HepG2 (cell line): ENCODE measurements around the gene CELSR3. TPM values are rescaled to one million over a fixed set of nuclear protein-coding genes. Genes with fewer than 3 reads are reported as not detected.

Experiments
- ATAC-seq: fragments of 200-7000 bp; cut with Tn5 transposase; 3 replicates; pipeline ENCODE4 v1.9.1; 2020; ENCODE audit warnings: mild to moderate bottlenecking, moderate library complexity
- BruUV-seq: library from RNA; stranded (reverse); fragments of 400-500 nt; replicated peaks from 2 replicates; lab custom pipeline; 2021; lab: Mats Ljungman, UMichigan
- CTCF ChIA-PET: fragments of 300-600 bp; formaldehyde crosslinking; extraction: SDS; loops from one replicate; lab custom pipeline; 2021; ENCODE audit warnings: low total read pairs, inconsistent platforms, low intra/inter-chr PET ratio; lab: Yijun Ruan, JAX
- POLR2A ChIA-PET: fragments of 350-600 bp; sonication (Branson Sonifier 250); formaldehyde crosslinking; loops from one replicate; lab custom pipeline; 2020; ENCODE audit warnings: antibody characterized with exemption, inconsistent platforms; lab: Yijun Ruan, JAX
- DNase-seq: peaks from one replicate; pipeline ENCODE4 v3.0.0-alpha.2; 2015; ENCODE audit warnings: low spot score
- FAIRE-seq: peaks from 3 replicates; lab custom pipeline; 2011; peaks lifted over from hg19 to GRCh38; lab: Jason Lieb, UNC
- H2AFZ ChIP-seq: one replicate; pipeline ENCODE4 v1.6.1; 2011; ENCODE audit warnings: low read length, inconsistent platforms
- H3K27ac ChIP-seq: fragments of 300-600 bp; 3 replicates; pipeline ENCODE4 v1.8.0; 2011; ENCODE audit warnings: mixed run types, mild to moderate bottlenecking, mixed read lengths, low read length, inconsistent platforms; ENCODE audit not compliant: insufficient read depth; ENCODE audit errors: extremely low read length
- H3K27me3 ChIP-seq, 2 experiments: fragments of 200-600 bp in 1 of 2; 2 replicates in 1 of 2; 3 replicates in 1 of 2; pipeline versions ENCODE4 v1.6.0 to v1.8.0; 2011; ENCODE audit warnings: low read length in 2 of 2, mild to moderate bottlenecking in 2 of 2, moderate library complexity in 2 of 2, inconsistent platforms in 1 of 2; ENCODE audit not compliant: insufficient read depth in 2 of 2, control insufficient read depth in 1 of 2
- H3K36me3 ChIP-seq, 2 experiments: fragments of 200-600 bp in 1 of 2; replicated peaks in 1 of 2; 2 replicates in 1 of 2; 3 replicates in 1 of 2; pipeline versions ENCODE4 v1.5.1 to v1.8.0; 2011; ENCODE audit warnings: low read length in 2 of 2, inconsistent platforms in 1 of 2; ENCODE audit not compliant: insufficient read depth in 2 of 2, control insufficient read depth in 1 of 2
- H3K4me1 ChIP-seq: 2 replicates; pipeline ENCODE4 v1.5.1; 2012; ENCODE audit warnings: low read length, inconsistent platforms; ENCODE audit not compliant: insufficient read depth
- H3K4me2 ChIP-seq: 2 replicates; pipeline ENCODE4 v1.6.0; 2011; ENCODE audit warnings: low read depth, low read length, inconsistent platforms
- H3K4me3 ChIP-seq, 3 experiments: fragments of 200-600 bp in 1 of 3; sonication (generic), shearing (Covaris generic) in 1 of 3; replicated peaks in 1 of 3; 2 replicates each; pipeline ENCODE4 v1.5.1; 2011 to 2016; ENCODE audit warnings: low read length in 3 of 3, inconsistent platforms in 2 of 3, low read depth in 2 of 3, mild to moderate bottlenecking in 2 of 3, control low read depth in 1 of 3, mixed read lengths in 1 of 3; ENCODE audit not compliant: insufficient read depth in 1 of 3
- H3K79me2 ChIP-seq: one replicate; pipeline ENCODE4 v1.6.1; 2011; ENCODE audit warnings: low read length, inconsistent platforms; ENCODE audit not compliant: insufficient read depth
- H3K9ac ChIP-seq: 2 replicates; pipeline ENCODE4 v1.6.0; 2011; ENCODE audit warnings: mild to moderate bottlenecking, low read depth, low read length, inconsistent platforms; ENCODE audit not compliant: insufficient read depth
- H3K9me3 ChIP-seq: 2 replicates; pipeline ENCODE4 v1.5.1; 2012; ENCODE audit warnings: mild to moderate bottlenecking, low read length
- H4K20me1 ChIP-seq: 2 replicates; pipeline ENCODE4 v1.6.0; 2011; ENCODE audit warnings: inconsistent platforms, mild to moderate bottlenecking, low read length, moderate library complexity; ENCODE audit not compliant: insufficient read depth
- ATRX ChIP-seq: sonication (generic); formaldehyde crosslinking; IDR thresholded peaks from 2 replicates; pipeline ENCODE4 v1.4.0; 2020; ENCODE audit warnings: missing genetic modification reagents, borderline replicate concordance
- HHEX ChIP-seq: IDR thresholded peaks from 2 replicates; pipeline ENCODE4 v1.6.1; 2016; ENCODE audit warnings: control low read depth
- KDM3A ChIP-seq: IDR thresholded peaks from 2 replicates; pipeline ENCODE4 v1.6.1; 2018; ENCODE audit warnings: low read depth, missing compliant biosample characterization
- SAP130 ChIP-seq: IDR thresholded peaks from 2 replicates; pipeline ENCODE4 v1.6.1; 2016; ENCODE audit warnings: low read depth
- TCF12 ChIP-seq, 2 experiments: fragments of 450-650 bp in 1 of 2; sonication (generic) in 1 of 2; formaldehyde crosslinking in 1 of 2; IDR thresholded peaks; 2 replicates each; pipeline versions ENCODE4 v1.6.1 to v1.8.0; 2017 to 2022; ENCODE audit warnings: antibody characterized with exemption in 1 of 2, mild to moderate bottlenecking in 1 of 2, missing genetic modification reagents in 1 of 2, moderate library complexity in 1 of 2
- TCF7 ChIP-seq: sonication (generic); IDR thresholded peaks from 2 replicates; pipeline ENCODE4 v1.6.1; 2016; ENCODE audit warnings: antibody characterized with exemption, low read depth
- TEAD3 ChIP-seq: optimal IDR thresholded peaks from 2 replicates; pipeline ENCODE3; 2016; ENCODE audit warnings: borderline replicate concordance
- ZFP36L2 ChIP-seq: sonication (generic); formaldehyde crosslinking; IDR thresholded peaks from 2 replicates; pipeline ENCODE4 v1.4.0; 2020; ENCODE audit warnings: missing genetic modification reagents
- ZKSCAN5 ChIP-seq: sonication (generic); formaldehyde crosslinking; IDR thresholded peaks from 2 replicates; pipeline ENCODE4 v1.5.1; 2020; ENCODE audit warnings: mild to moderate bottlenecking, missing genetic modification reagents
- ZNF7 ChIP-seq: IDR thresholded peaks from 2 replicates; pipeline ENCODE4 v1.6.1; 2016; ENCODE audit warnings: missing biosample characterization, missing genetic modification reagents
- ZNF747 ChIP-seq: sonication (generic); formaldehyde crosslinking; IDR thresholded peaks from 2 replicates; pipeline ENCODE4 v1.8.1; 2023; ENCODE audit warnings: missing genetic modification reagents, mild to moderate bottlenecking, borderline replicate concordance
- ZNF784 ChIP-seq: sonication (generic); formaldehyde crosslinking; IDR thresholded peaks from 2 replicates; pipeline ENCODE4 v1.5.1; 2020; ENCODE audit warnings: missing genetic modification reagents, mild to moderate bottlenecking, borderline replicate concordance
- WGBS: methylation state at CpG from one replicate; pipeline ENCODE4 v1.1.6; 2017; ENCODE audit warnings: low lambda C conversion rate; 5-methylcytosine and 5-hydroxymethylcytosine counted together
- in situ Hi-C: cut with HindIII; loops from 2 replicates; pipeline ENCODE4 v1.10.0; 2017; ENCODE audit warnings: low pct_unique_long_range_greater_than_20kb; ENCODE audit not compliant: extremely low pct_ligation_motif_present
- intact Hi-C: fragments of 100-400 bp; cut with micrococcal nuclease; formaldehyde crosslinking; loops from one replicate; pipeline ENCODE4 v1.10.0; 2022; ENCODE audit not compliant: unreplicated experiment
- polyA plus RNA-seq, 8 experiments: library from polyadenylated mRNA; depleted of rRNA in 3 of 8; stranded (reverse) in 7 of 8; unstranded in 1 of 8; fragments of >200 nt; fragmentation: Illumina TruSeq in 4 of 8; extraction: Trizol in 4 of 8; gene quantifications; 2 replicates each; pipeline versions ENCODE4 v1.2.1 to v1.2.3, GENCODE V29; 2011 to 2016; ENCODE audit warnings: low read depth in 4 of 8, missing spikeins in 1 of 8, mixed read lengths in 1 of 8; ENCODE audit not compliant: insufficient read depth in 1 of 8
- total RNA-seq, 5 experiments: library from RNA; depleted of rRNA; stranded (reverse); fragments of >200 nt; fragmentation: Illumina TruSeq; extraction: Trizol; gene quantifications; 2 replicates each; pipeline ENCODE4 v1.2.3, GENCODE V29; 2016; ENCODE audit warnings: low read depth in 1 of 5
- TF ChIP-seq, protein P1 (sequence below): sonication (generic); formaldehyde crosslinking; conservative IDR thresholded peaks from 2 replicates; pipeline ENCODE4 v1.4.0; 2020; ENCODE audit warnings: missing genetic modification reagents
- TF ChIP-seq, protein P2 (sequence below): IDR thresholded peaks from 2 replicates; pipeline ENCODE4 v1.6.1; 2016; ENCODE audit warnings: low read depth, borderline replicate concordance

Gene CELSR3
- total and polyA plus RNA-seq, 2 of the 13 experiments (the other 11 are each of a cell fraction or from before 2014, with no cell fraction given) = 5.4 to 6.7 TPM

DNA sequence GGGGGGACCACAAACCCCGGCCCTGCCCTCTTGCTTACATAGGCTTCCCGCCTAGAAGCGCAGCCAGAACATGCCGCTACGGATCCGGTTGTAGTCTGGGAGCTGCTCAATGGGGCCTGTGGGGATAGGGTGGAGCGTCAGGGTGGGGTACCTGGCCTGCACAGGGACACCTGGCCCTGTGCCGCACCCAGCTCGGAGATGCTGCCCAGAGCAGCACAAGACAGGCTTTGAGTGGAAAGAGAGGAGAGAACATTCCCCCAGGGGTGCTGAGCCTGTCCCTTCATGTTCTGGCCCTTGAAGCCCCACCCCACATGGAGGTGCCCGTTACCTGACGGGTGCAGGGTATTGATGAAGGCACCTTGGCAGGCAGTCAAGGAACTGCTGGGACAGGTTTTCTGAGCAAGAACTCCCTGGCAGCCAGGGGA is 63.6 kb downstream of the CELSR3 start (continued):
- TF ChIP-seq ZNF784 (CRISPR knock-in tag) (no peak), ZNF7 (CRISPR knock-in tag) (no peak), KDM3A (CRISPR knock-in tag) (no peak), ZNF747 (CRISPR knock-in tag) (no peak), TCF7 (no peak), SAP130 (CRISPR knock-in tag) (no peak), ZFP36L2 (CRISPR knock-in tag) (no peak), ATRX (CRISPR knock-in tag) (no peak)

- FAIRE-seq = no peak
- BruUV-seq = no TSS peak
Observed at GRCh38 chr3:48598323-48599076, 64.2 kb downstream of the CELSR3 start.

More at GRCh38 chr3:48598323-48599076, 64.2 kb downstream of the CELSR3 start:
- 0 out of 2 replicates have a peak, but pooled peaks cover 8% of the 10 kb centered on the region for H4K20me1 ChIP-seq
- no peaks in the 10 kb centered on the region for H3K79me2 ChIP-seq
- CTCF ChIA-PET = no interaction called here
- peaks cover 33 to 56% of the 10 kb centered on the region in 2 experiments; a peak in 4 of 5 replicates for H3K36me3 ChIP-seq
- intact Hi-C loops = no loop called here
- TF ChIP-seq ZKSCAN5 (CRISPR knock-in tag) (no peak), HHEX (CRISPR knock-in tag) (no peak), TEAD3 (no peak), TCF12 (IDR thresholded peaks at IDR 0.05) (no peak), TCF12 (CRISPR knock-in tag; IDR thresholded peaks at IDR 0.05) (no peak)
- TF ChIP-seq, protein P1, sequence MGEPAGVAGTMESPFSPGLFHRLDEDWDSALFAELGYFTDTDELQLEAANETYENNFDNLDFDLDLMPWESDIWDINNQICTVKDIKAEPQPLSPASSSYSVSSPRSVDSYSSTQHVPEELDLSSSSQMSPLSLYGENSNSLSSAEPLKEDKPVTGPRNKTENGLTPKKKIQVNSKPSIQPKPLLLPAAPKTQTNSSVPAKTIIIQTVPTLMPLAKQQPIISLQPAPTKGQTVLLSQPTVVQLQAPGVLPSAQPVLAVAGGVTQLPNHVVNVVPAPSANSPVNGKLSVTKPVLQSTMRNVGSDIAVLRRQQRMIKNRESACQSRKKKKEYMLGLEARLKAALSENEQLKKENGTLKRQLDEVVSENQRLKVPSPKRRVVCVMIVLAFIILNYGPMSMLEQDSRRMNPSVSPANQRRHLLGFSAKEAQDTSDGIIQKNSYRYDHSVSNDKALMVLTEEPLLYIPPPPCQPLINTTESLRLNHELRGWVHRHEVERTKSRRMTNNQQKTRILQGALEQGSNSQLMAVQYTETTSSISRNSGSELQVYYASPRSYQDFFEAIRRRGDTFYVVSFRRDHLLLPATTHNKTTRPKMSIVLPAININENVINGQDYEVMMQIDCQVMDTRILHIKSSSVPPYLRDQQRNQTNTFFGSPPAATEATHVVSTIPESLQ (CRISPR knock-in tag) = no peak
- TF ChIP-seq, protein P2, sequence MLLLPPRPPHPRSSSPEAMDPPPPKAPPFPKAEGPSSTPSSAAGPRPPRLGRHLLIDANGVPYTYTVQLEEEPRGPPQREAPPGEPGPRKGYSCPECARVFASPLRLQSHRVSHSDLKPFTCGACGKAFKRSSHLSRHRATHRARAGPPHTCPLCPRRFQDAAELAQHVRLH (CRISPR knock-in tag) = no peak
- DNase-seq (no peak), ATAC-seq (no peak)
- no peak overlapping the region for H3K4me2 ChIP-seq
- H3K27ac ChIP-seq = no peak overlapping the region
- H3K4me3 ChIP-seq = no peak overlapping the region
- peaks cover 47% of the 10 kb centered on the region for H3K4me1 ChIP-seq
- POLR2A ChIA-PET = interaction anchor here (1.0 to 3.3 kb wide), 6 partner anchors 9 to 37 kb away, joined by 3 to 11 read pairs (median 4); partner anchors contain the start of genes SLC26A6 and UQCRC1
- H3K9ac ChIP-seq = no peak overlapping the region
- no peak overlapping the region for H2AFZ ChIP-seq
- no peaks in the 10 kb centered on the region for H3K27me3 ChIP-seq
- in situ Hi-C loops = no loop called here
- no peaks in the 10 kb centered on the region for H3K9me3 ChIP-seq
- 93% methylated on average over 2 of the region's 5 CpGs for WGBS
